HUES64 (cell line): ENCODE data around the gene DLG2.

Experiments
- H3K27ac ChIP-seq: 2 replicates; pipeline ENCODE4 v1.7.0; 2013; ENCODE audit warnings: low read depth, low read length, inconsistent platforms
- H3K27me3 ChIP-seq: 2 replicates; pipeline ENCODE4 v1.6.1; 2013; ENCODE audit warnings: mild to moderate bottlenecking, low read length; ENCODE audit not compliant: insufficient read depth
- H3K36me3 ChIP-seq: 2 replicates; pipeline ENCODE4 v1.6.1; 2013; ENCODE audit warnings: mild to moderate bottlenecking, low read length; ENCODE audit not compliant: insufficient read depth
- H3K4me1 ChIP-seq: 2 replicates; pipeline ENCODE4 v1.6.1; 2013; ENCODE audit warnings: mild to moderate bottlenecking, low read length, moderate library complexity; ENCODE audit not compliant: insufficient read depth
- H3K4me3 ChIP-seq: 2 replicates; pipeline ENCODE4 v1.5.1; 2013; ENCODE audit warnings: mild to moderate bottlenecking, low read length, moderate library complexity
- H3K9ac ChIP-seq: 2 replicates; pipeline ENCODE4 v1.6.1; 2013; ENCODE audit warnings: mild to moderate bottlenecking, low read depth, low read length
- H3K9me3 ChIP-seq: 2 replicates; pipeline ENCODE4 v1.6.1; 2013; ENCODE audit warnings: low read depth, low read length; ENCODE audit not compliant: insufficient read depth
- WGBS: fragments of 150-250, 120-280 bp; methylation state at CpG from one replicate; pipeline ENCODE4 v1.1.7; 2013; ENCODE audit warnings: missing lambda C conversion rate; 5-methylcytosine and 5-hydroxymethylcytosine counted together

DLG2 gene

DNA sequence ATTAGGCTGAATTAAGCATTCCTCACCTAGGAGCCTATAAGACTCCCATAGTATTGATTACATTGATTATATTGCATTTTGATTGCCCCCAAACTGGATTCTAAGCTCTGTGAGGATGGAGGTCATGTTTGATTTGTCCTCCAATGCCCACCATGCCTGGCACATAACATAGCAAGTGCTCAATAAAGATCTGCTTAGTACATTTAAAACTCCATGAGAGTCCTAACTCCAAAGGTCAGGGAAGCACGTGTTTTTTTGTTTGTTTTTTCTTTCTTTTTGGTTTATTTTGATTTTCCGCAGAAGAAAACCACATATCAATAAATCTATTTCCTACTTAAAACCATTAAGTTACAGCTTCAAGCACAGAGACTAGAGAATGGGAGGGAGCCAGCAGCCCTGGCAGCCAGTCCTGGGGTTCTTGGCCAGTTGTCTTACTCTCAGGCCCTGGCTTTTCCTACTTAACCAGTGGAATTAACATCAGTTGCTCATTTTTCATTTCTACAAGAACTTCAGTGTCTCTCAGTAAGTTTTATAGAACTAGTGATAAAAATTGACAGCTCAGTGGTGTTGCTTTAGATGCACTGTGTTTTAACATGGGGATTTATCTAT, 1911.1 kb downstream of the DLG2 start:
- Histone ChIP-seq H3K4me1 (peaks cover 12% of the 10 kb centered on the region), H3K27ac (no peak overlapping the region), H3K9me3 (no peaks in the 10 kb centered on the region), H3K27me3 (no peaks in the 10 kb centered on the region), H3K36me3 (no peaks in the 10 kb centered on the region), H3K9ac (no peak overlapping the region), H3K4me3 (no peak overlapping the region)
- 100% methylated on average over 1 of the region's 2 CpGs for WGBS

DNA sequence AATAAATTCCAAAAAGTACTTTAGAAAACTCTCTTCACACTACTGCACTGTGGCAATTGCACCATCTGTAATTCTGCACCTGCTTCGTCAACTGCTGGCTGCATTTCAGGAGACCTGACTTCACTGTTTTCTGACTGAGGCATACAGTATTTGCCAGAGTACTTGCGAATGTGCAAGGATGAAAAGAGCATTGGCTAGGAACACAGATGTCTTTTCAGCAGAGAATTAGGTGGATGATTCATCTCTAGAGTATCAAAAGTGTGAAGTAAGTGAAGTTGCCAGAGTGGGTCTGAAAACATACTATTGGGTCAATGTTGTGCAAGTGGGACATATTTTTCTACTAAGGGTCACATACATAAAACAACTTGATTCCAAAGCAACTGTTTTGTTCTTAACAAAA, 1913.4 kb downstream of the DLG2 start:
- Histone ChIP-seq H3K27me3 (no peaks in the 10 kb centered on the region), H3K9ac (no peak overlapping the region), H3K27ac (no peak overlapping the region), H3K4me3 (no peak overlapping the region), H3K9me3 (no peaks in the 10 kb centered on the region), H3K36me3 (no peaks in the 10 kb centered on the region), H3K4me1 (peaks cover 4% of the 10 kb centered on the region; the same call in 1 of the 2 replicates)
- WGBS, result 92% methylated on average over 2 of the region's 2 CpGs

DNA sequence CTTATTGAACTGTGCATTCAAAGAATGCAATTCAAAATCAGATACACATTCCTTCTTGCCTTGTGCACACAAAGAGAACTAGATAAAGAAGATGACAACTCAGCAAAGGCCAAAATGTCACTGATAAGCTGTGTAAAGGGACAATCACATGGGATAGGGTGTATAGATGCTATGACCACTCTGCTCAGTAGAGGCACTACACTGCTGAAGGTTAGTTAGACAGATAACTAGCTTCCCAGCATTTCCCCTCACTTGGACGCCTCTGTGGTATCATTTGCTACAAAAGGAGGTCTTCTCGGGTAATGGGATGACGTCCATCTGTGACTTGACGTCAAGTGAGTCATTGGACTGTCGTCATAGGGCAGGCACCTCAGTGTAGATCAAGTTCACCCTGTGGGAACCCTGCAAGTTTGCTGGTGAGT, 1916.0 kb downstream of the DLG2 start:
- no peaks in the 10 kb centered on the region for H3K27me3 ChIP-seq
- H3K9ac ChIP-seq, result no peak overlapping the region
- no peaks in the 10 kb centered on the region for H3K36me3 ChIP-seq
- no peak overlapping the region for H3K4me3 ChIP-seq
- WGBS, result 93% methylated on average over 5 of the region's 5 CpGs
- H3K4me1 ChIP-seq, result no peaks in the 10 kb centered on the region; the same call in 1 of the 2 replicates
- H3K27ac ChIP-seq, result no peak overlapping the region
- no peaks in the 10 kb centered on the region for H3K9me3 ChIP-seq

DNA sequence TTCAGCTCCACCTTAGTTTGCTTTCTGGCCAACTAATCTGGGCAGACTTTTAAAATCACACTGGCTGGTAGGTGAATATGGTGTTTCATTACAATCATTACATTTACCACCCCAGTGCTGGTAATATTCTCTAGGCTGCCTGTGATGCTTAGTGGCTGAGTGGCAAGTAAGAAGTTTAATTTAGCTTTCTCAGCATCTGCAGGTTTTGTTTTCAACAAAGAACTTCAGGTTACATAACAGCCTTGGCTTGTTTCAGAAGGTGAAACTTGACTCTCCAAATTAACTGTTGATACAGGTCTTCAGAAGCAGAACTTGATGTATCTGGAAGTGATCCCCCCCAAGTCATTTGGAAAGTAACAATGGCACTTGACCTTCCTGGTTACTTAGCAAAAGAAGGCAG, 1917.7 kb downstream of the DLG2 start:
- H3K27me3 ChIP-seq, result no peaks in the 10 kb centered on the region
- no peak overlapping the region for H3K4me3 ChIP-seq
- no peak overlapping the region for H3K27ac ChIP-seq
- H3K9ac ChIP-seq, result no peak overlapping the region
- H3K36me3 ChIP-seq, result no peaks in the 10 kb centered on the region
- no peaks in the 10 kb centered on the region for H3K9me3 ChIP-seq
- no peaks in the 10 kb centered on the region; the same call in 1 of the 2 replicates for H3K4me1 ChIP-seq

DNA sequence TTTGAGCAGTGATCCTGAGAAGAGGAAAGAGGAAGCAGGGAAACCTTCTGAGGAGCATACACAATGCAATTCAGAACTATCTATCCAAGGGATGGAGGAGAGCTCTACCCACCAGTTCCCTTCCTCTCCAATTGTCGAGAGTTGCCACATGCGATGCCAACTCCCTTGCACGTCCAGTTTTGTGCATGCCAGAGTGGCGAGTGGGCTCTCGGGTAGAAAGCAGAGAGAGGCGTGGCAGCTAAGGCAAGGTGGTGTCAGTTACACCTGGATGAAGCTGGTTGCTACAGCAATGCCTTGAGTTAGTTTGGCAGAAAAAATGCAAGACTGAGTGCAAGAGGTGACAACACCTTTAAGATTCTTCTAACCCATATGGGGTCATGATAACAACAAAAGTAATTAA, 1920.6 kb downstream of the DLG2 start:
- 94% methylated on average over 6 of the region's 6 CpGs for WGBS

DNA sequence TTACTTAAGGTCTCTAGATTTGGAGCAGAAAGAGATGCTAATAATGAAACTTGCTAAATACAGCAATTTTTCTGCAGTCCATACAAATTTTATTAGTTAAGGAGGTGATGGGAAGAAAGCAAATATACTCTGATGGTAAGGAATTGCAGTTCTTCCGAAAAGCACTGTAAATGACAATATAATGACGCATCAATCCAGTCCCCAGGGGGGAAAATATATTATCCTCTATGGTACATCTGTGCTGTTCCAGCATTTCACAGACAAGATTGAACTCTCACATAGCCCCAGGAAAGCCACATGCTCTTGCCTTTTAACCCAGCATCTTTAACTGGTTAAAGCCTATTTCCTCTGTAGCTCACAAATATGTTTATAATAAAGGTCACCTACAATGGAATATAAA, 1924.3 kb downstream of the DLG2 start:
- Histone ChIP-seq H3K36me3 (no peaks in the 10 kb centered on the region), H3K9me3 (no peaks in the 10 kb centered on the region), H3K9ac (no peak overlapping the region), H3K4me1 (no peaks in the 10 kb centered on the region), H3K27me3 (no peaks in the 10 kb centered on the region), H3K4me3 (no peak overlapping the region), H3K27ac (no peak overlapping the region)
- 96% methylated on average over 2 of the region's 2 CpGs for WGBS

More for the DNA sequence above, 1920.6 kb downstream of the DLG2 start:
- Histone ChIP-seq H3K9me3 (no peaks in the 10 kb centered on the region), H3K9ac (no peak overlapping the region), H3K27me3 (no peaks in the 10 kb centered on the region), H3K4me3 (no peak overlapping the region), H3K36me3 (no peaks in the 10 kb centered on the region), H3K27ac (no peak overlapping the region), H3K4me1 (no peaks in the 10 kb centered on the region)

DNA sequence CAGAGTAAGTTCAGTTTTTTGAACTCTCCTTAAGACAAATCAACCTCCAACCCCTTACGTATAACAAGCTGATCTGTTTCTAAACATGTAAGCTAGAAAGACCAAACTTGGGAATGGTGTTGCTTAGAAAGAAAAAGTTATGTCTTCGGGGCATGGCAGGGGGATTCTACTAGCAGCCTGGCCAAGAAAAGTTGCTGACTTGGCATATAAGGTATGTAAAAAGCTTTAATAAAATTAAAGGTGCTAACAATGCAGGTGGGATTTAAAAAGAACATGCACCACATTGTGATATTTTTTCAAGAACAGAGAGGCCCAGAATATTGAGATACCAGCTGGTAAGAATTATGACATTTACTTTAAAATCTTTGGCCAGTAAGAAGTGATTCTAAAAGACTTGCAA, 1929.6 kb downstream of the DLG2 start:
- peaks cover 24% of the 10 kb centered on the region for H3K4me1 ChIP-seq
- H3K9ac ChIP-seq, result no peak overlapping the region
- 95% methylated on average over 2 of the region's 2 CpGs for WGBS
- H3K27me3 ChIP-seq, result no peaks in the 10 kb centered on the region
- H3K36me3 ChIP-seq, result no peaks in the 10 kb centered on the region
- H3K9me3 ChIP-seq, result no peaks in the 10 kb centered on the region
- no peak overlapping the region for H3K4me3 ChIP-seq
- no peak overlapping the region for H3K27ac ChIP-seq

DNA sequence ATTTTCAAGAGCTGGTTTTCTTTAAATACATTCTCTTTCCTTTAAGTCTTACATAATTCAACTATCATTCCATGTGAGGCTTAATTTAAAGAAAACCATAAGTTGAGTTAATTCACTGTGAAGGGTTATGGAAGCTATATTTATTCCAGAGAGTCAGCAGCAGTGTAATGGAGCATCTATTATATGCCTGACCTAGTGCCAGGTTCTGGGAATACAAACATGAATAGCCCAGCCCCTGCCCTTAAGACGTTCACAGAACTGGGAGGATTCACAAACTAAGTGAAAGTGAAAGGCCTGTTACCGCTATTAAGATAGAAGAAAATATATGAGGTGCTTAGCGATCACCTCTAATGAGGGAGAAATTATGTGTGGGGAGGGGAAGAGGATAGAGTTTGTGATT, 1932.1 kb downstream of the DLG2 start:
- Histone ChIP-seq H3K4me3 (no peak overlapping the region), H3K36me3 (no peaks in the 10 kb centered on the region), H3K4me1 (peaks cover 24% of the 10 kb centered on the region), H3K27me3 (no peaks in the 10 kb centered on the region), H3K27ac (no peak overlapping the region), H3K9me3 (no peaks in the 10 kb centered on the region), H3K9ac (no peak overlapping the region)
- WGBS, result 92% methylated on average over 3 of the region's 3 CpGs

DNA sequence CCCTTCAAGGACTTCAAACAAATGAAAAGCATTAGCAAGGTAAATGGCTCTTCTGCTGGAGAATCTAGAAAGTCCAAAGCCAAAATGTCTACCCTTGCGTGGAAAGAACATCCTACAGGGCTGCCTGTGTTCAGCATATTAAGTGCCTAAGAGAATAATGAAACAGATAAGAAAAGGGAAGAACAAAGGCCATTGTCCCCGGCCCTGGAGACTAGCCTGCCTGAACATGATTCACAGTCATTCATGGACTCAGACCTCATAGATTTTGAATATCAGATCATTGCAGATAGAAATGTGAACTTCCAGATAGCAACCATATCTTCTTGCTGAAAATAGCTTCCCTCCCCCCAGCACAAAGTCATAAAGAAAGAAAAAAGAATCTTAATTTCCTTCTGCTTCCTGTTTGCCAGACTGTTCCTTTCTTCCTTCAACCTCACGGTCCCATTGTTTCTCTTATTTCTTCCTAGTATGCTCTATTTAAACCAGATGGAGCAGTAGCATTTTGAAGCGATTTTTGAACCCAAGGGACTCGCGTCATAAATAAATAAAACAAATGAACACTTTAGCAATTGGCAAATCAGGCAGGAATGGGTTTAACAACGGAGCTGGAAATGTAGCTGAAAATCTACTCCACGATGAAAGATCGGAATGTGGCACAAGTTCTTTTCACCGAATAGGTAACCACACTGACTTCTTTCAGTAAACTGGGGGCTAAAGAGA, 1932.8 kb downstream of the DLG2 start:
- no peaks in the 10 kb centered on the region for H3K9me3 ChIP-seq
- no peaks in the 10 kb centered on the region for H3K36me3 ChIP-seq
- H3K27me3 ChIP-seq, result no peaks in the 10 kb centered on the region
- no peak overlapping the region for H3K4me3 ChIP-seq
- no peak overlapping the region for H3K27ac ChIP-seq
- 94% methylated on average over 10 of the region's 10 CpGs for WGBS
- peaks cover 24% of the 10 kb centered on the region for H3K4me1 ChIP-seq
- no peak overlapping the region for H3K9ac ChIP-seq

DNA sequence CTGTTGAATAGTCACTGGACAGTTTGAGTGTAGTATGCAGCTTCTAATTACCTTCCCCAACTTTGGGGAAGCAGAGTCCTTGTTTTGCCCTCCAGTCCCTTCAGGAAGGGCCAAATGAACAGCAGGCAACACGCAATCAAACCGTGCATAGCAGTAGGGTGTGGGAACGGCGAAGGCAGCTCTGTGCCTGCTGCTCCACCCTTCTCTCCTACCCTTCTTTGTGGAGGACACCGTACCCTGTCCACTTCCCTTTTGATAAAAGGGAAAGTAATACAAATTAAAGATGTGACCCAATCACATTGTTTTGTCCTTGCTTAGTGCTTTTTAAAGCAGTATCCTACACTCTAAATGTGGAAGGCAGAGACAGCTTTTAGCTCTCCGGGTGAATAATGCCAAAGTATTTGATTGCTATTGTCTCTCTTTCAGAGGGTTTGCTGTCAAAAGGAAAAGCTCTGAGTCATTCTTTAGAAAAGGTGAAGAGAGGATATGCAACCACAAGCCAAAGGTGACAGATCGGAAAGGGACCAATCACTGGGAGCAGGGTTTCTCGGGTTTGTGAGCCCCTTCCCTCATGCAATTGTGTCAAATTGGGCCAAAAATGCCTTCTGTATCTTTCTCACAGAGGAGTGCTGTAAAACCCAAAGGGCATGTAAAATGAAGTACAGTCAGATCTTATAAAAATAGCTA, 1933.7 kb downstream of the DLG2 start:
- 54% methylated on average over 8 of the region's 8 CpGs for WGBS
- Histone ChIP-seq H3K27ac (peak overlapping the region; percentile 22; the same call in 1 of the 2 replicates), H3K36me3 (no peaks in the 10 kb centered on the region), H3K27me3 (no peaks in the 10 kb centered on the region), H3K9ac (0 out of 2 replicates have a peak overlapping the region, but pooled peaks have one; percentile 16), H3K4me1 (peaks cover 24% of the 10 kb centered on the region), H3K4me3 (no peak overlapping the region), H3K9me3 (no peaks in the 10 kb centered on the region)

DNA sequence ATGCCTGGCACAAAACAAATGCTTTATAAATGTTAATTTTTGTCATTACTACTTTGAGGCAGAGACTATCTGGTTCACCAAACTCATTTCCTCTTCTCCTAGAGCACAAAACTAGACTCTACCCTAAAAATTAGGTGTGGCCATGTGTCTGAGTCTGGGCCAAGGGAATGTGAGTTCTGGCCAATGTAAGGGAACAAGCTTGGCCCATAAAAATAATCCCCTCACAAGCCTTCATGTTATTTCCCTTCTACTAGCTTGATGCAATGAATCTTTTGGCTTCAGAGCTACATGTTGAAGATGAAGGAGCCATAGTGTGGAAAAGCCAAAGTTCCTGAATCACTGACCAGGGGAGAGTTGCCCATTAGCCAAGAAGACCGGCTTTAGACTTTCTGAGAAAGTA, 1934.5 kb downstream of the DLG2 start:
- Histone ChIP-seq H3K9me3 (no peaks in the 10 kb centered on the region), H3K27ac (no peak overlapping the region), H3K27me3 (no peaks in the 10 kb centered on the region), H3K9ac (no peak overlapping the region), H3K4me3 (no peak overlapping the region), H3K4me1 (peaks cover 24% of the 10 kb centered on the region), H3K36me3 (no peaks in the 10 kb centered on the region)
- WGBS, result 91% methylated on average over 1 of the region's 1 CpG
